ENCODE results near the gene MOAP1. TPM values are rescaled to one million over a fixed set of nuclear protein-coding genes. Genes with fewer than 3 reads are reported as not detected.
A peak's percentile ranks its signal among the peaks of the same experiment; 100 is the strongest.
"Not testable (repeated sequence)": the region's sequence is repeated elsewhere in the genome, so short reads cannot be mapped to it uniquely, and the experiment has no call there.

MOAP1 gene
- total RNA-seq, 1 experiment from 2014 or later = 68.4 TPM

DNA sequence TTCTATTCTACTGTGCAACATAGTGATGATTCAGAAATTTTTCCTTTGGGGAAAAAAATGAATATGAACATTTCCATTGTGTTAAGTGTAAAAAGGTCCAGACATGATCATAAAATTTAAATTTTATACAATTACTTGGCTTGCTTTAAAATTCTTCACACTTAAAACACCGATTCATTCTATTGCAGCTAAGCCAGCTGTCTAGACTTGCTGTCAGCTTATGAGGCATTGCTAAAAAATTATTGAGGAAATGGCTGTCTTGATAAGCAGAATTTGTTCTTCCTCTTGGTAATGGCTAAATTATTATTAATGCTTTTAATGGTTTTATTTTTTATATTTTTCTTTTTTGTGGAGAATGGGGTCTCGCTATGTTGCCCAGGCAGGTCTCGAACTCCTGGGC lies 2.3 kb upstream of the MOAP1 start:
- DNase-seq (ENCODE audit: extremely low read depth, low read depth) = no peak

DNA sequence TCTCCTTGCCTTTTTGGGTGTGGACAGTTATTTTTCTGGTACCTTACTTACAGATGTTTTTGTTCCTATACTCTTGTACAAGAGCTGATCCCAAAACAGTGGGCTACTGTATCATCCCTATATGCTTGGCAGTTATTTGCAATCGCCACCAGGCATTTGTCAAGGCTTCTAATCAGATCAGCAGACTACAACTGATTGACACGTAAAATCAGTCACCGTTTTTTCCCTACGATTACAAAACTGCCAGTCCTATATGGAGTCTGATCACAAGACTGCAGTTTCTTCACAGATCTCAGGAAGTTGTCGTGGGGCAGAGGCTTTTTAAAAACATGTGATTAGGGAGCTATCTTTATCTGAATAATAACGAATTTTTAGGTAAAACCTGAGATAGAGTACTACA lies 1.8 kb upstream of the MOAP1 start:
- no peak for DNase-seq (ENCODE audit: extremely low read depth, low read depth)

DNA sequence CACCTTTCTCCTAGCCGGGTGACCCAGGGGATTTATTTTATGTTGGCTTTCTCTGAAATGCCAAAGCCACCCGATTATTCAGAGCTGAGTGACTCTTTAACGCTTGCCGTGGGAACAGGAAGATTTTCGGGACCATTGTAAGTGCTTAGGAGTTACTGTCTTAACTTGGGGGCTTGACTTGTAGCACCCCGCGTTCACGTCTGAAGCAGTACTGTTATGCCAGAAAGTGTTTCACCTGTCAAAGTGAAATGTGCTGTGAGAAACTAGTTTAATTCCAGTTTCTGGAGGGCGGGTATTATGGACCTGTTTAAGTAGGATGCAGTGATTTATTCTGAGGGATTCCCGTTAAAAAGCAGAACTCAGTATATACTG lies 638 bp upstream of the MOAP1 start:
- no peak for DNase-seq (ENCODE audit: extremely low read depth, low read depth)

DNA sequence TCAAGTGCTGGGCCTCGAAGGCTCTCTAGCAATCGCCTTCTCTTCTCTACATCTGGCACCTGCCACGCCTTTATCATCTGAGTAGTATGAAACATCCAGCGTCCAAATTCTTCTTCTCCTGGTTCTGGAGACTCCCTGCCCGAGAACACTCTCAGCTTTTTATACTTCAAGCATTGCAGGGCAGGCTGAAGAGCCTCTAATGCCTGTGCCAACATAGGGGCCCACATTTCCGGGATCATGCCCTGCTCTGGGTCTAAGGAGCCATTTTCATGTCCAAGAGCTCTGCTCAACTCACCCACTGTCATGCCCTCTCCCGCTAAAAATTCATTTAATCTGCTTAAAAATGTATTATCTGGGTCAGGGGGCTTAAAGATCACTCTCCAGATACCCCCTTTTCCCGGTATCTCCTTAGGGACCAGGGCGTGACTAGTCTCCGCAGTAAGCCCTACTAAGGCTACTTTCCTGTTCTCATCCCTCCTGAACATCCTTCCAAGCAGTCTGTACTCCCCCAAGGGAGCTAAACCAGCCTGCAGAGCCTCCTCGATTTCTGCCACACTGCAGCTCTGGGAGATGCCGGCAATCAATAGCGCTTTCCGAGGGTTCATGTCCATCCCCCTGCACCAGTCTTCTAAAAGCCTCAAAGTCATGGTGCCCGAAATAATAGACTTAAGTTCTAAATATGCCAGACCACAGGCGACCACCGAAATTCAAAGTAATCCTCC lies 940 bp downstream of the MOAP1 start:
- no peak for DNase-seq (ENCODE audit: extremely low read depth, low read depth)

DNA sequence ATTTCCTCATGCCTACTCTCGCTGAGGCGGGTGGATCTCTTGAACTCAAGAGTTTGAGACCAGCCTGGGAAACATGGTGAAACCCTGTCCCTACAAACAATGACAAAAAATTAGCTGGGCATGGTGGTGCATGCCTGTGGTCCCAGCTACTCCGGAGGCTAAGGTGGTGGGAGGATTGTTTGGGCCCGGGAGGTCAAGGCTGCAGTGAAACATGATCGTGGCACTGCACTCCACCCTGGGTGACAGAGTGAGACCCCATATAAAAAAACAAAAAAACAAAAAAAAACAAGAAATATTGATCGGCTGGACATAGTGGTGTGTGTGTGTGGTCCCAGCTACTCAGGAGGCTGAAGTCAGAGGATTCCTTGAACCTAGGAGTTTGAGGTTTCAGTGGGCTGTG lies 9.2 kb downstream of the MOAP1 start:
- no peak for DNase-seq (ENCODE audit: extremely low read depth, low read depth)

DNA sequence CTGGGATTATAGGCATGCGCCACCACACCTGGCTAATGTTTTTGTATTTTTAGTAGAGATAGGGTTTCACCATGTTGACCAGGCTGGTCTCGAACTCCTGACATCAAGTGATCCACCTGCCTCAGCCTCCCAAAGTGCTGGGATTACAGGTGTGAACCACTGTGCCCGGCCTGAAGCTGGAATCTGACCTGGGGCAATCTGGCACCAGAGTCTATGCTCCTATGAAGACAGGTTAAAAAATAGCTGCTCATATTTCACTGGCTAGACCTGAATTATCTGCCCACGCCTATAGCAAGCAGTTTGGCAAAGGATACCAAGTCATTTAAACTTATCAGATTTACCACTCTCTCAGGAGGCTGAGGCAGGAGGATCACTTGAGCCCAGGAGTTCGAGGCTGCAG lies 10.0 kb downstream of the MOAP1 start:
- DNase-seq (ENCODE audit: extremely low read depth, low read depth) = not testable (repeated sequence)

DNA sequence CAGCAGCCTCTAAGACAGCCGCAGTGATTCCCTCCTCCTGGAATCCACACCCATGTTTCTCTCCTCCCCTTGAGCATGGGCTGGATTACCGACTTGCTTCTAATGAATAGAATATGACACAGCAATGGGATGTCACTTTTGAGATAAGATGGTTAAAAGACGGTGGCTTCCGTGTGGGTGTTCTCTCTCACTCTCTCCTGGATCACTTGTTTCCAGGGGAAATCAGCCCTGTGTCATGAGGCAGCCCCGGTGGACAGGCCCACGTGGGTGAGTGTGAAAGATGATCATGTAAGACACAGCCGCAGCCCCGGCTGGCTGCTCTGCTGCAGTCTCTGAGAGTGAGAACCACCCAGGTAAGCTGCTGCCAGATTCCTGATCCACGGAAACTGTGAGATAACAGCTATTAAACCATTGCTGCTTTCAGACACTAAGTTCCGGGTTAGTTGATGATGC lies 10.7 kb downstream of the MOAP1 start:
- peak; percentile 52 for DNase-seq (ENCODE audit: extremely low read depth, low read depth)

DNA sequence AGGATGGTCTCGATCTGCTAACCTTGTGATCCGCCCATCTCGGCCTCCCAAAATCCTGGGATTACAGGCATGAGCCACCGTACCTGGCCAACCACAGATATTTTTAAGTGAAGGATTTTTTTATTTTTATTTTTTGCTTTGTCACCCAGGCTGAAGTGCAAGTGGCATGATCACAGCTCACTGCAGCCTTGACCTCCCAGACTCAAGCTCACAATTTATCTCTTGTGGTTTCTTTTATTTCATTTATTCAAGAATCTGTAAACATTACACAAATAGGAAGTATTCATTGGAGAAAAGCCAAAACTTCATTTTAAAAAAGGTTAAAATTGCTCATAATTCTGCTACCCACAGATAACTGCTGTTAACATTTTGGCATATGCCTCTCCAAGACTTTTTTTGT lies 13.3 kb downstream of the MOAP1 start:
- no peak for DNase-seq (ENCODE audit: extremely low read depth, low read depth)

DNA sequence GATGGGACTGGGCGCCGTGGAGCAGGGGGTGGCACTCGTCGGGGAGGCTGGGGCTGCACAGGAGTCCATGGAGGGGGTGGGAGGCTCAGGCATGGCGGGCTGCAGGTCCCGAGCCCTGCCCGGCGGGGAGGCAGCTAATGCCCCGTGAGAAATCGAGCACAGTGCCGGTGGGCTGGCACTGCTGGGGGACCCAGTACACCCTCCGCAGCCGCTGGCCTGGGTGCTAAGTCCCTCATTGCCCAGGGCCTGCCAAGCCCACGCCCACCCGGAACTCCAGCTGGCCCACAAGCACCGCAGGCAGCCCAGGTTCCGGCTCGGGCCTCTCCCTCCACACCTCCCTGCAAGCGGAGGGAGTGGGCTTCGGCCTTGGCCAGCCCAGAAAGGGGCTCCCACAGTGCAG lies 14.6 kb downstream of the MOAP1 start:
- DNase-seq (ENCODE audit: extremely low read depth, low read depth) = not testable (repeated sequence)

DNA sequence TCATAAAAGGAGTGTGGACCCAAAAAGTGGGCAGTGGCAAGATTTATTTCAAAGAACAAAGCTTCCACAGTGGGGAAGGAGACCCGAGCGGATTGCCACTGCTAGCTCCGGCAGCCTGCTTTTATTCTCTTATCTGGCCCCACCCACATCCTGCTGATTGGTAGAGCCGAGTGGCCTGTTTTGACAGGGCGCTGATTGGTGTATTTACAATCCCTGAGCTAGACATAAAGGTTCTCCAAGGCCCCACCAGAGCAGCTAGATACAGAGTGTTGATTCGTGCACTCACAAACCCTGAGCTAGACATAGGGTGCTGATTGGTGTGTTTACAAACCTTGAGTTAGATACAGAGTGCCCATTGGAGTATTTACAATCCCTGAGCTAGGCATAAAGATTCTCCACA lies 15.1 kb downstream of the MOAP1 start:
- not testable (repeated sequence) for DNase-seq (ENCODE audit: extremely low read depth, low read depth)

DNA sequence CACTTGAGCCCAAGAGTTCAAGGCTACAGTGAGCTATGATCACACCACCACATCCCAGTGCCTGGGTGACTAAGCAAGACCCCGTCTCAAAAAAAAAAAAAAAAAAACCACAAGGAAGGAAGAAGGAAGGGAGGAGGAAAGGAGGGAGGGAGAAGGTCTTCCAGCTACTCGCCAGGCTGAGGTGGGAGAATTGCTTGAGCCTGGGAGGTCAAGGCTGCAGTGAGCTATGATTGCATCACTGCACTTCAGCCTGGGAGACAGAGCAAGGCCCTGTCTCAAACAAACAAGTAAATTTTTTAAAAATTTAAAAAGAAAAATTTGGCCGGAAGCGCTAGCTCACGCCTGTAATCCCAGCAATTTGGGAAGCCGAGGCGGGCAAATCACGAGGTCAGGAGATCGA lies 16.1 kb downstream of the MOAP1 start:
- not testable (repeated sequence) for DNase-seq (ENCODE audit: extremely low read depth, low read depth)

DNA sequence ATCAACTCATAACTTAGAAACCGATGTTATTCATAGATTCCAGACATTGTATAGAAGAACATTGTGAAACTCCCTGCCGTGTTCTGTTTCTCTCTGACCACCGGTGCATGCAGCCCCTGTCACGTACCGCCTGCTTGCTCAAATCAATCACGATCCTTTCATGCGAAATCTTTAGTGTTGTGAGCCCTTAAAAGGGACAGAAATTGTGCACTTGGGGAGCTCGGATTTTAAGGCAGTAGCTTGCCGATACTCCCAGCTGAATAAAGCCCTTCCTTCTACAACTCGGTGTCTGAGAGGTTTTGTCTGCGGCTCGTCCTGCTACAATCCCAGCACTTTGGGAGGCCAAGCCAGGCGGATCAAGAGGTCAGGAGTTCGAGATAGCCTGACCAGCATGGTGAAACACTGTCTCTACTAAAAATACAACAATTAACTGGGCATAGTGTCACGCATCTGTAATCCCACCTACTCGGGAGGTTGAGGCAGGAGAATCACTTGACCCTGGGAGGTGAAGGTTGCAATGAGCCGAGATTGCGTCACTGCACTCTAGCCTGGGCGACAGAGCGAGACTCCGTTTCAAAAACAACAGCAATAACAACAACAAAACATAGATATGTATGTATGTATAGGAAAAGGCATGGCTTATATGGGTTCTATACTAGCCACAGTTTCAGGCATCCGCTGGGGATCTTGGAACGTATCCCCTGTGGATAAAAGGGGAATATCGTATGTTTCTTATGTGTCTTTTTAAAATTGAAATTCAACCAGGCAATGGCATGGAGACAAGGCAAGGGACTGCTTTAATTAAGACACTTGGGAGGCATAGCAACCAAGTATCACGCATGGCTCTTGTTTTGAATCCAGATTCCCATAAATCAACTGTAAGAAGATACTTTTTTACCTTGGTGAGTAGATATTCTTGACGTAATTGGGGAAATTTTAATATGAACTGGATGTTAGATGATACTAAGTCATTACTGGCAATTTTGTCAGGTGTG lies 19.1 kb downstream of the MOAP1 start:
- DNase-seq (ENCODE audit: extremely low read depth, low read depth) = not testable (repeated sequence)

DNA sequence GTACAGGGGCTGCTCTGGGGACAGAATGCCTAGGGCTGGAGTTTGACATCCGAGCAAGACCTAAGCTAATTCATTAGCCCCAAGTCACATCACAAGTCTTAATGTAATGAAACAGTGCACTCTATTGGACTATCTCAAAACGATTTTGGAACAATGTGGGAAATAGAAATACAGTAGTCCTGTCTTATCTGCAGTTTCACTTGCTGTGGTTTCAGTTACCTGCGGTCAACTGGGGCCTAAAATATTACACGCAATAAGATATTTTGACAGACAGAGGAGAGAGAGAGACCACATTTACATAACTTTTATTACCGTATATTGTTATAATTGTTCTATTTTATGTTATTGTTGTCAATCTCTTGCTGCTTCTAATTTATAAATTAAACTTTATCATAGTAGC lies 21.1 kb downstream of the MOAP1 start:
- peak; percentile 38 for DNase-seq (ENCODE audit: extremely low read depth, low read depth)

DNA sequence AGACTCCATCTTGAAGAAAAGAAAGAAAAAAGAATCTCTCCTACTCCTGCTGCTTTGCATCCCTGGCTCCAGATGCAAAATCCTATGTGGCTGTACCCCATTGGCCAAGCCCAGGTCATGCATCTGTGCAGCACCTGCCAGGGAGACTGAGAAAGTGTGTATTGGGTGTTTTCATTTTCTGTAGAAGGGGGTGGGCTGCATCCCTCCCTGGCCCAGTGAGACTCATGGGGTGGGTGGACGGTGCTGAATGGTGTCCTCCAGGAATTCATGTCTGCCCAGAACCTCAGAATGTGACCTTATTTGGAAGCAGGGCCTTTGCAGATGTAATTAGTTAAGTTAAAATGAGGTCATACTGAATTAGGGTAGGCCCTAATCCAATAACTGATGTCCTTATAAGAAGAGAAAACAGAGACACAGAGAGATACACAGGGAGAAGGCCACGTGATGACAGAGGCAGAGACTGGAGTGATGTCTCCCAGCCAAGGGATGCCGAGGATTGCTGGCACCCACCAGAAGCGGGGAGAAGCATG lies 23.2 kb downstream of the MOAP1 start:
- DNase-seq (ENCODE audit: extremely low read depth, low read depth) = no peak

DNA sequence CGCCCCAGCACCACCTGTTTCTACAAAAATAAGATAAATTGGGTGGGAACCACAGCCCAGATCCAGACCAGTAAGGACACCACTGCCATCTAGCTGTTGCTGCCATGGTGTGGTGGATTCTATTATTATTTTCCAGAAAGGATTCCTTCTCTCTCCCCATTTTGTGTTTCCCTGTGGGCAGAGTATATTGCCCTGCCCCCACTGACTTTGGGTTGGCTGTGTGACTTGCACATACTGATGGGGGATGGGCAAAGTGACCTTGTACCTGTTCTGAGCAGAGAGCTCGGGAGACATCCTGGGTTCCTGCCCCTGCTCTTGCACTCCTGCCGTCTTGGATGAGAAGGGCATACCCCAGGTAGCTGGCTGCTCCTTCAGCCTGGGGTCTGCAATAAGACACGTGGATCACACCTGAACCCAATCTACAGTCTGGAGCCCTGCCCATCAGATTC lies 24.3 kb downstream of the MOAP1 start:
- DNase-seq (ENCODE audit: extremely low read depth, low read depth) = peak; percentile 75

DNA sequence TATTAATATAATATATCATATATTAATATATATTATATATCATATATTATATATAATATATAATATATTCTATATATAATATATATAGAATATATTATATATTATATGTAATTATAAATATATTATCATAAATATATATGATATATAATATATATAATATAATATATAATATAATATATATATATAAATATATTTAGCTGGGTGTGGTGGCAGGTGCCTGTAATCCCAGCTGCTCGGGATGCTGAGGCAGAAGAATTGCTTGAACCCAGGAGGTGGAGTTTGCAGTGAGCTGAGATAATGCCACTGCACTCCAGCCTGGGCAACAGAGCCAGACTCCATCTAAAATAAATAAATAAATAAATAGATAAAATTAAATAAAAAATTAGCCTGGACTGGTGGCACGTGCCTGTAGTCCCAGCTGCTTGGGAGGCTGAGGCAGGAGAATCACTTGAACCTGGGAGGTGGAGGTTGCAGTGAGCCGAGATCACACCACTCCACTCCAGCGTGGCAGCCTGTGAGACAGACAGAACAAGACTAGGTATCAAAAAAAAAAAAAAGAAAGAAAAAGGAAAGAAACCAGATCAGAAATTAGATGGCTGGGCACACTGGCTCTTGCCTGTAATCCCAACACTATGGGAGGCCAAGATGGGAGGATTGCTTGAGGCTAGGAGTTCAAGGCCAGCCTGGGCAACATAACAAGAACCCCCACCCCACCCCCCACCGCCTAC lies 24.9 kb downstream of the MOAP1 start:
- DNase-seq (ENCODE audit: extremely low read depth, low read depth) = not testable (repeated sequence)

DNA sequence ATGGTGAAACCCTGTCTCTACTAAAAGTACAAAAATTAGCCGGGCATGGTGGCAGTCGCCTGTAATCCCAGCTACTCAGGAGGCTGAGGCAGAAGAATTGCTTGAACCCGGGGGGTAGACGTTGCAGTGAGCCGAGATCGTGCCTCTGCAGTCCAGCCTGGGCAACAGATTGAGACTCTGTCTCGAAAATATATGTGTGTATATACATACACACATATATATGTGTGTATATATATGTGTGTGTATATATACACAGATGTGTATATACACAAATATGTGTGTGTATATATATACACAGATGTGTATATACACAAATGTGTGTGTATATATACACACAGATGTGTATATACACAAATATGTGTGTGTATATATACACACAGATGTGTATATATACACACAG lies 26.3 kb downstream of the MOAP1 start:
- DNase-seq (ENCODE audit: extremely low read depth, low read depth) = not testable (repeated sequence)

DNA sequence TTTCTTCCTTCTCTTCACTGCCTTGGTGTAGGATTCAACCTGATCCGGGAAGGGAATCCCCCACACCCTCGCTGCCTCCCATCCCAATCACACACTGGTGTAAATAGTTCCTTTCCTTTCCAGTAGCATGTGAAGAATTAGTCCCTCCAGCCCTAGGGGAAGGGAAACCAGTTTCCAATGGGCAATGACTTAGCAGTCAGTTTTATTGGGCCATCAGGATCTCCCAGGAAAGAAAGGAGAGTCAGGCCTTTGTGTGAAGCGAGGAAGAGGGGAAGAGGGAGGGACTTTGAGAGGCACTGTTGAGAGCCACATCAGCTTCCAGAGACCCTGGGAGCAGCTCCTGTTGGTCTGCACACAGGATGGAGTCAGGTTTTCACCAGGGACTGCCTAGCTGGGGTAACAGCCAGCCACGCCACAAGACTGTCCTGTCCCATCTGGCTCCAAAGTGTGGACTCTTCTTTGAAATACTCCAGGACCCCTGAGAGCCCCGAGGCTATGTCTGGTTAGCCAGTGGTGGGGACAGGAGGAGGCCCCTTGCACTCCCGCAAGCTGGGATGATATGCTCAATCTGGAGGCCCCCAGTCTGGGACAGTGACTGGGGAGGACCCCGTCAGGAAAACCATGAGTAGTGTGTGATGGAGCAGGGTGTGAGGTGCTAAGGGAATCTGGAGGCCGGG lies 27.9 kb downstream of the MOAP1 start:
- DNase-seq (ENCODE audit: extremely low read depth, low read depth) = peak; percentile 98

DNA sequence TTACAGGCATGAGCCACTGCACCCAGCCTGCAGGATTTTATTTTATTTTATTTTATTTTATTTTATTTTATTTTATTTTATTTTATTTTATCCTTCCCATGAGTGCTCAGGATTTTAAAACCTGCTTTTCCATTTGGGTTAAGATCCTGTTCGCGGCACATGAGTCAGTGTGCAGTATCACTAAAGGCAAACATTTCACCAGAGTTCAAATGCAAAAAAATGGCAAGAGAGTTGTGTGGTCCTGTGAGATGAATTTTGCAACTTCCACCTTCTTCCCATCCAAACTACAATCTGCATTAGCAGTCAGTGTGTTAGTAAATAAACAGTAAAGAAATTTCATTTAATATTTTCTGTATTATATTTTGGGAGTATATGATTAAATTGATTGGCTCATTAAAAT lies 29.0 kb downstream of the MOAP1 start:
- DNase-seq (ENCODE audit: extremely low read depth, low read depth) = peak; percentile 78

DNA sequence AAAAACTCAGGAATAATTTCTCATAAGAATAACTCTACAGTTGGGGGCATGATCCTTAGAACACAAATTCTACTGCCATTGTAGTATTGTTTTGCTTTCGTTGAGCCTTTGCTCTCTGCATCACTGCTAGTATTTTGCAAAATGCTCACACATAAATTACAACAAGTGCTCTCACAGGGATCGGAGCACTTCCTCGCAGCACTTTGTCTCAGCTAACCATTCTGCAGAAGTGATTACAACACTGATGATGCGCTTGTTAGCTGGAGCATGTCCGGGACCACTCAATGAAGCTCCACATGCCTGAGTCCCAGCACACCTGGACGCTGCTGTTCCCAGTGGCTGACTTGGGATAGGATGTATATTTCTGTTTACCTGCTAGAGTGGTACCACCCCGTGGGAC lies 31.6 kb downstream of the MOAP1 start:
- peak; percentile 54 for DNase-seq (ENCODE audit: extremely low read depth, low read depth)

All from NCI-H460 (cell line).